Ovary (tissue), 3 donors: ENCODE results near the gene PTPN3.

ENCODE experiments used
- POLR2A ChIP-seq: fragments of 450-650 bp; IDR thresholded peaks from one replicate; pipeline ENCODE4 v1.6.1; 2017; ENCODE audit warnings: antibody characterized with exemption, mild to moderate bottlenecking, moderate library complexity
- TF ChIP-seq, protein P1 (sequence below), 3 donors: fragments of 450-650 bp in 2 of 3; fragments of 200-600 bp in 1 of 3; IDR thresholded peaks; one replicate each; pipeline versions ENCODE4 v1.5.1 to v1.8.0; 2016 to 2022; ENCODE audit warnings: antibody characterized with exemption in 3 of 3, mild to moderate bottlenecking in 1 of 3
- donor health status: DM: no; HTN: no; CAD: no.

DNA sequence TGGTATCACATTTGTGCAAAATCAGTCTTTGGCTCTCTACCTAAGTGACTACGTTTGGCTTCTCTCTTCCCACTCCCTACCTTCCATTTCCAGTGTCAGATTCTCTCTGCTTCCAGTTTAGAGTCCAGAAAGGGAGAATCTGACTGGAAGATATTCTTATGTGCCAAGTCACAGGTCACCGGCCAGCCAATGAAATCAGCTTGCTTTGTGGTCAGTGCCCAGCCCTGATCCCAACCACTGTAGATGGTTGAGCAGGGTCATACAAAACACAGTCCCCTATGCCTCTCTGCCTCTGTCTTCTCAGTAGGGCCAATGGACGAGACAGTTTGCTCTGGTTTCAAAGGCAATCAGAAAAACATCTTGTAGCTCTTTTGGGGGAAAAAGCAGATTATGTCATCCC, 161.7 kb downstream of the PTPN3 start:
- TF ChIP-seq POLR2A: no peak
- TF ChIP-seq, protein P1, sequence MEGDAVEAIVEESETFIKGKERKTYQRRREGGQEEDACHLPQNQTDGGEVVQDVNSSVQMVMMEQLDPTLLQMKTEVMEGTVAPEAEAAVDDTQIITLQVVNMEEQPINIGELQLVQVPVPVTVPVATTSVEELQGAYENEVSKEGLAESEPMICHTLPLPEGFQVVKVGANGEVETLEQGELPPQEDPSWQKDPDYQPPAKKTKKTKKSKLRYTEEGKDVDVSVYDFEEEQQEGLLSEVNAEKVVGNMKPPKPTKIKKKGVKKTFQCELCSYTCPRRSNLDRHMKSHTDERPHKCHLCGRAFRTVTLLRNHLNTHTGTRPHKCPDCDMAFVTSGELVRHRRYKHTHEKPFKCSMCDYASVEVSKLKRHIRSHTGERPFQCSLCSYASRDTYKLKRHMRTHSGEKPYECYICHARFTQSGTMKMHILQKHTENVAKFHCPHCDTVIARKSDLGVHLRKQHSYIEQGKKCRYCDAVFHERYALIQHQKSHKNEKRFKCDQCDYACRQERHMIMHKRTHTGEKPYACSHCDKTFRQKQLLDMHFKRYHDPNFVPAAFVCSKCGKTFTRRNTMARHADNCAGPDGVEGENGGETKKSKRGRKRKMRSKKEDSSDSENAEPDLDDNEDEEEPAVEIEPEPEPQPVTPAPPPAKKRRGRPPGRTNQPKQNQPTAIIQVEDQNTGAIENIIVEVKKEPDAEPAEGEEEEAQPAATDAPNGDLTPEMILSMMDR (IDR thresholded peaks at IDR 0.05): no peak
